GM10847 (cell line): ENCODE measurements around the gene KCNJ15.

ENCODE experiments used
- POLR2A ChIP-seq: IDR thresholded peaks from 2 replicates; pipeline ENCODE4 v1.6.1; 2011; ENCODE audit not compliant: insufficient read length; ENCODE audit errors: extremely low read depth

The KCNJ15 gene

DNA sequence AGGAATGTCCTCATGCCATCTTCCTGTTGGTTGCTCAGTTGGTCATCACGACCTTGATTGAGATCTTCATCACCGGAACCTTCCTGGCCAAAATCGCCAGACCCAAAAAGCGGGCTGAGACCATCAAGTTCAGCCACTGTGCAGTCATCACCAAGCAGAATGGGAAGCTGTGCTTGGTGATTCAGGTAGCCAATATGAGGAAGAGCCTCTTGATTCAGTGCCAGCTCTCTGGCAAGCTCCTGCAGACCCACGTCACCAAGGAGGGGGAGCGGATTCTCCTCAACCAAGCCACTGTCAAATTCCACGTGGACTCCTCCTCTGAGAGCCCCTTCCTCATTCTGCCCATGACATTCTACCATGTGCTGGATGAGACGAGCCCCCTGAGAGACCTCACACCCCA is 42.9 kb downstream of the KCNJ15 start:
- no peak for TF ChIP-seq POLR2A

DNA sequence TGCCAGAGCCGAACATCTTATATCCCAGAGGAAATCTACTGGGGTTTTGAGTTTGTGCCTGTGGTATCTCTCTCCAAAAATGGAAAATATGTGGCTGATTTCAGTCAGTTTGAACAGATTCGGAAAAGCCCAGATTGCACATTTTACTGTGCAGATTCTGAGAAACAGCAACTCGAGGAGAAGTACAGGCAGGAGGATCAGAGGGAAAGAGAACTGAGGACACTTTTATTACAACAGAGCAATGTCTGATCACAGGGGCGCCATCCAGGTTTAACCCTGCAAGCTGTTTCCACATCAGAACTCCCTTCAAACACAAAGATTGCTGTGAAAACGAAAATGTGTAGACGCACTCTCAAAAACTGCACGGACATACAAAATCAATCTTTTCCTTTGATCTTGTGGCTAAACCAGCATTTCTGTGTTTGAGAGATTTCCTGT is 43.4 kb downstream of the KCNJ15 start:
- no peak for TF ChIP-seq POLR2A

- TF ChIP-seq POLR2A, result no peak
These were observed 44.8 kb downstream of the KCNJ15 start for GRCh38 chr21:38301321-38302214.

DNA sequence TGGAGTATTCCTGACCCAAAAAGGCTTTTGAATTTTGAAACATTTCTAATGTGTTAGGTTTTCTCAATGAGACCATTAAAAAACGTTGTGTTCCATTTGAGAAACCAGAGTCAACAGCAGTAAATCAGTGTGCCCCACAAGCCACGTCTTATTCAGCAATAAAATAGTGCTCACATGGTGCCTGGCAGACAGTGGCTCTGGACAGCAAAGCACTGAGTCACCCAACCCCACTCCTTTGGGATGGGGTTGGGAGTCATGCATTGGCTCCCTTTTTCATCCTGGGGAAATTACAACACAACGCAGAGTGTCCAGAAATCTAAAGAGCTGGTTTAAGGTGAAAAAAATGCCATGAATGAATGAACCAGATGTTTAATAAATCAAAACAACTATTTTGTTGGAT is 46.5 kb downstream of the KCNJ15 start:
- no peak for TF ChIP-seq POLR2A

DNA sequence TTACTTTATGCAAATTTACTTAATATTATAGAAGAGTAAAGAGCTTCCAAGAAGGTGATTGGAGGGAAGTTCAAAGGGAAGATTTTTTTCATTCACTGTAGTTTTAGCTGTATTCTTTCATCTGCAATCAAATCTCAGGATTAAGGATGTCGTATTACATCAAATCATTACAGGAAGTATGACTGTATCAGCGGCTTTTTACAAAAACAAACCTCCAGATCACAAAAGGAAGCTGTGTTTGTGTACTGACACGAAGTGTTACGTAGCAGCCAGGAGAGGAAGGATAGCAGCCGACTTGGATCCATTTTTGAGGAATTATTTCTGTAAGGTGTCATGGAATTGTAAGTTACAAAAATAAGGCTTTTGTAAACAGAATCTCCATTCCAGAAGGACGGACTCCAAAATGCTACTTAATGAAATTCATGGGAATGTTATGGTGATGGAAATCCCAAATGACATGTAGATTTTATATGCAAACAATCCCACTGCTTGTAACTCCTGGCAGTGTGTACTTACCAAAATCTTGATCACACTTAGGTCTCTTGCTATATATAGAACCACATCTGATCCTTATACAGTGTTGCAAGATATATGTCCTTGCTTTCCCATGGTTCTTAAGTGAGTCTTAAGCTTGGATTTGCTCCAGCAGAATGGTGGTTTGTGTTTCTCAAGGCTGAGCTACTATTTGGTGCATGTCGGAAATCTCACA is 49.8 kb downstream of the KCNJ15 start:
- TF ChIP-seq POLR2A, result no peak

DNA sequence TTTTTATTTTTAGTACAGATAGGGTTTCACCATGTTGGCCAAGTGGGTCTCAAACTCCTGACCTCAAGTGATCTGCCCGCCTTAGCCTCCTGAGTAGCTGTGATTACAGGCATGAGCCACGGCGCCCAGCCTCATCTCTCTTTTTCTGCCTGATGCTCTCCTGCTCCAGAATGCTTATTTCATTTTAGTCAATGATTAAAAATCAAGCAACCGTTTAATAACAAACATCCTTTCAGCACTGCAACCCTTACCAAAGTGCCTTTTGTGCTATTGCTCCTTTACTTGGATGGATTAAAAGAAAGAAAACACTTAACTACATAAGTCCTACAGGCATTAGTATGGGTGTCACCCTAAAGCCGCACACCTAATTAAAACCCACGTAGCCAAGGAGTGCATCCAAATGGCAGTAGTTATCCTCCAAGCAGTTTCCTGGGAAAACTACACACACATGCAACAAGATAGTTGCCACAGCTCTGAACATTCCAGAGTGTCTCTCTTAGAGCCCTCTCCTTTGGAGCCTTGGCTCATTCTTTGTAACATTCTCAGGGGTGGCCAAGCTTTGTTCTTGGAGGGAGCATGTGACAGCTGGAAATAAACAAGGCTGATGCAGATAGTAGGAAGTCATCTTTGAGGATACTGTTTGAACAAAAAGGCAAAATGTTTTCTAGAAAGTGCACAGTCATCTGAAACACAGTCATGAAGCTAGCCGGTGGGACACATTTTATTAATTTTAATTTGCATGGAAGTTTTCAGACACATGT is 51.2 kb downstream of the KCNJ15 start:
- no peak for TF ChIP-seq POLR2A

DNA sequence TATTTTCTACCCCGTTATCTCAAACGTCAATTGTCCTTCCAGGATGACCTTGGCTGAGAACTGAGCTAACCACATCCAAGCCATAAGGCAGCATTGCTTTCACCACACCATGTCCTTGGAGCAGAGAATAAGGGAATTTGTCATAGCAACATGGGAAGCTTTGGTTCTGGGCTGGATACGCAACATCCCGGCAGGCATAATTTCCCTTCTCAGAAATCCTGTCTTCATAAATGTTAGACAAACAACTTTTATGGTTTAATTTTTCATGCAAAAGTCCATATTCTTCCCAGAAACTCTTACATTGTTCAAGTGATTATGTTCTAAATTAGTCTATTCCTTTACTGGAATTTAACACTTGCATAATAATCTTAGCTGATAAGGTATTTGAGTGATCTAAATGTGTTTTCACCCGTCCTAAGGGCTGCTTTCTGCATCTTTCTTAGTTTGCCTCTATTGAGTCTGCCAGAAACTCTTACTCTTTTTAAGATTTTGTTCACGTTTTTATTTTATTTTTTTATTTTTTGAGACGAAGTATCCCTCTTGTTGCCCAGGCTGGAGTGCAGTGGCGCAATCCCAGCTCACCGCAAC is 51.8 kb downstream of the KCNJ15 start:
- no peak for TF ChIP-seq POLR2A

DNA sequence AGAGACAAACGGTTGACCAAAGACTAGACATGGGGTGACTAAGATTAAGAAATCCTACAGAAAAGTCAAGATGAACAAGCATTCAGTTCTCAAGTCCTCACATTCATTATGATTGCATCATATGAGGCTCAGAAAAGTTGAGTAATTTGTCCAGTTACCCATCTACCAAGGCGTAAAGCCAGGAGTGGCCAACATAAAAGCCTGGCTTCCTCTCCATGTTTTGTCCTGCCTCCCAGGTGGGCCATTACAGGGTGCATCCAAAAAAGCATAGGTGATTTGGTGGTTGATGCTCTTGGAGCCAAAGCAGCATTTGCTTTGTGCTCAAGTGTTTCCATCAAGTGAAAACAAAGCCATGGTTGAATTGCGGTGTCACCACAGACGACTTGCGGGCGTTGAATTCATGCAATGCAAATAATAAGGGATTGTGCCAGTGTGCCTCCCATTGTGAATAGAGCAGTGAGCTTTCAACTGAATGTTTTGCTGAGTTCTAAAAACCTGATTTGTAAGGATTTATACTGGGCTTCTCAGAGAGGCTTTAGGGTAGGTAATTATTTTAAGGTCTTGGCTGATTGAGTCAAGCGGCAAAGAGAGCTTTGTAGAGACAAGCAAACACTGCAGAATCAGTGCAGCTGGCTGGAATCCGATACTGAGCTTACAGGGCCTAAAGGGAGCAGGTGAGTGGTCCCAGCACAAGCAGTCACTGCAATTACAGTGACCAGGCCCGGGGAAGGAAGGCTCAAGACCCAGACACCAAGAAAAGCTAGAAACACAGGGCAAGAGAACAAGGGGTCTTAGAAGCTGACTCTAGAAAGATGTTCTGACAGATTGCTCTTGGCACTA is 54.1 kb downstream of the KCNJ15 start:
- TF ChIP-seq POLR2A, result no peak

GRCh38 chr21:38311765-38312164 is 55.0 kb downstream of the KCNJ15 start:
- TF ChIP-seq POLR2A, result no peak

DNA sequence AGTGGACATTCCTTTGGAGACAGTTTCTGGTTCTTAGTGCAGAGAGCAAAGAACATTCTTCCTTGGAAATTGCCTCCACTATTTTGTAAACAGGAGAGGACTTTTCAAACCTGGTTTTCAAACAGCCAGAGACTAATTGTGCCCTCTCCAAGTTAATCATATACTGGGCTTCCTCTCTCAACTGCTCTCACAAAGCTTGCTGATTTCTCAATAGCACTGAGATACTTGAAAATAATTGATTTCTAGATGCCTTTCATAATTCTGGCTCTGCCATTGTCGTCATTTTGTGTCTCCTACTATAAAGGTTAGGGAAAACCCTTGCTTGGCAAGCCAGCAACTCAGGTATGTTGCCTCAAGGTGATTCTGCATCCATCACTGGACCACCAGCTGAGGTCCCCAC is 56.0 kb downstream of the KCNJ15 start:
- no peak for TF ChIP-seq POLR2A

- no peak for TF ChIP-seq POLR2A
These were observed 57.8 kb downstream of the KCNJ15 start for GRCh38 chr21:38314558-38314957.

- no peak for TF ChIP-seq POLR2A
These were observed 58.3 kb downstream of the KCNJ15 start for GRCh38 chr21:38315122-38315521.

DNA sequence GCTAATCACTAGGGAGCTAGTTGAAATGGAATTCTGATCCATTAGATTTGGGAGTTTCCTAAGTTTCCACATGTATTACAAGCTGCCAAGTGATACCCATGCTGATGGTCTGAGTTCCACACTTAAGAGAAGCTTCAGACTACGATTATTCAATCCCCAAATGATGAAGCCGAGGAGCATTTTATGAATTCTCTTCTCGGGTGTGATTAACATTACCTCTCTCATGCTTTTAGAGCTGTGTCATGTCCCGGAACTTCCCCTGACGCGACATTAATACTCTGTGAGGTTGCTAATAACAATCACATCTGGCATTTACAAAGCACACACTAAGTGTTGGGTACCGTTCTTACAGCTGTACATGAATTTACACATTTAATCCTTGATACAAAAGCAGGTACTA is 63.0 kb downstream of the KCNJ15 start:
- TF ChIP-seq POLR2A, result no peak

GRCh38 chr21:38321568-38321967 is 64.8 kb downstream of the KCNJ15 start:
- no peak for TF ChIP-seq POLR2A
